Fibroblast of lung (primary cell): ENCODE data around the gene MRE11. TPM values are rescaled to one million over a fixed set of nuclear protein-coding genes. Genes with fewer than 3 reads are reported as not detected.

ENCODE experiments used
- DNase-seq, 2 donors: peaks; one replicate each; pipeline versions ENCODE4 v3.0.0 to v3.0.0-alpha.2; 2010; ENCODE audit warnings: low read depth in 2 of 2
- H2AFZ ChIP-seq: 2 replicates; pipeline ENCODE4 v1.5.1; 2012; ENCODE audit warnings: low read length, control low read depth, inconsistent platforms
- H3K27ac ChIP-seq: 2 replicates; pipeline ENCODE4 v1.5.1; 2011; ENCODE audit warnings: low read length, control low read depth; ENCODE audit not compliant: insufficient read depth
- H3K27me3 ChIP-seq: 2 replicates; pipeline ENCODE4 v1.5.1; 2011; ENCODE audit warnings: mild to moderate bottlenecking, low read length; ENCODE audit not compliant: control insufficient read depth, insufficient read depth
- H3K36me3 ChIP-seq: 2 replicates; pipeline ENCODE4 v1.5.1; 2011; ENCODE audit warnings: low read length; ENCODE audit not compliant: control insufficient read depth, insufficient read depth
- H3K4me1 ChIP-seq: 2 replicates; pipeline ENCODE4 v1.5.1; 2011; ENCODE audit warnings: low read length; ENCODE audit not compliant: control insufficient read depth, insufficient read depth; ENCODE audit errors: extremely low read depth
- H3K4me2 ChIP-seq: 2 replicates; pipeline ENCODE4 v1.5.1; 2011; ENCODE audit warnings: low read length, control low read depth; ENCODE audit not compliant: insufficient read depth; ENCODE audit errors: extremely low read depth
- H3K4me3 ChIP-seq, 4 experiments: fragments of 200-600 bp in 1 of 4; sonication (generic) in 1 of 4; replicated peaks in 1 of 4; 2 replicates each; pipeline ENCODE4 v1.5.1; 2011 to 2016; ENCODE audit warnings: low read length in 4 of 4, low read depth in 3 of 4, mild to moderate bottlenecking in 3 of 4, control low read depth in 2 of 4, inconsistent platforms in 1 of 4, mixed read lengths in 1 of 4; ENCODE audit not compliant: insufficient read depth in 1 of 4; ENCODE audit errors: control extremely low read depth in 1 of 4
- H3K79me2 ChIP-seq: 2 replicates; pipeline ENCODE4 v1.5.1; 2012; ENCODE audit warnings: mild to moderate bottlenecking, low read length, inconsistent platforms; ENCODE audit not compliant: control insufficient read depth, insufficient read depth
- H3K9ac ChIP-seq: 2 replicates; pipeline ENCODE4 v1.5.1; 2011; ENCODE audit warnings: mild to moderate bottlenecking, low read length, control low read depth; ENCODE audit not compliant: insufficient read depth
- H3K9me3 ChIP-seq: 2 replicates; pipeline ENCODE4 v1.5.1; 2012; ENCODE audit warnings: low read depth, low read length; ENCODE audit not compliant: control insufficient read depth, insufficient read depth
- H4K20me1 ChIP-seq: 2 replicates; pipeline ENCODE4 v1.5.1; 2011; ENCODE audit warnings: low read length; ENCODE audit not compliant: control insufficient read depth, insufficient read depth; ENCODE audit errors: extremely low read depth
- EZH2 ChIP-seq: IDR thresholded peaks from 2 replicates; pipeline ENCODE4 v1.5.1; 2012; ENCODE audit warnings: low read length, control low read depth, mild to moderate bottlenecking; ENCODE audit errors: missing control alignments
- polyA plus RNA-seq, 2 donors: library from polyadenylated mRNA; depleted of rRNA in 1 of 2; stranded (reverse) in 1 of 2; unstranded in 1 of 2; fragments of >200 nt; gene quantifications; 2 replicates each; pipeline ENCODE4 v1.2.1, GENCODE V29; 2011 to 2012; ENCODE audit warnings: missing spikeins in 1 of 2
- total RNA-seq: library from RNA; depleted of rRNA; stranded (reverse); fragments of >200 nt; gene quantifications from 2 replicates; pipeline ENCODE4 v1.2.1, GENCODE V29; 2014
- TF ChIP-seq, protein P1 (sequence below), 2 donors: IDR thresholded peaks in 1 of 2; conservative IDR thresholded peaks in 1 of 2; 1 replicate in 1 of 2; 2 replicates in 1 of 2; pipeline ENCODE4 v1.5.1; 2011 to 2012; ENCODE audit warnings: low read length in 2 of 2, control low read depth in 1 of 2, inconsistent platforms in 1 of 2, low read depth in 1 of 2, mild to moderate bottlenecking in 1 of 2

Gene MRE11
- total and polyA plus RNA-seq, 2 donors (not counting 1 experiment from before 2014, with no cell fraction given) = 6.9 to 7.4 TPM

DNA sequence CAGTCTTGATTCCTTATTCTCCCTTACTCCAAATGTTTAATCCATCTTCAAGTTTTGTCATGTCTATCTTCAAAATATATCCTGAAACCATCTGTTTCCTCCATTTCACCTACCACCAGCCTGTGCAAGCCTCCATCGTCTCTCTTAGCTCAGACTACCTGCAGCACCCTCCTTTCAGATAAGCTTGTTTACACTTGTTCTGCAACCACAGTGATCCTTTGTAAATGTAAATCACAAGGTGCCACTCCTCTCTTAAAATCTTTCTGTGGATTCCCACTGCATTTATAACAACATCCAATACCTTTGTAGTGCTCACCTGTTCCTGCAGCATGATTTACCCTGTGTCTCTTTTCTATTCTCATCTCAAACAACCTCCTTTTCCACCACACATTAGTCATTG is 60.6 kb downstream of the MRE11 start:
- Histone ChIP-seq H3K4me1 (no peaks in the 10 kb centered on the region), H3K4me3 (no peak overlapping the region), H3K27me3 (no peaks in the 10 kb centered on the region), H2AFZ (no peak overlapping the region), H3K79me2 (no peaks in the 10 kb centered on the region), H3K4me2 (no peak overlapping the region), H3K9ac (no peak overlapping the region), H3K27ac (no peak overlapping the region), H3K36me3 (peaks cover 2% of the 10 kb centered on the region), H3K9me3 (no peaks in the 10 kb centered on the region), H4K20me1 (no peaks in the 10 kb centered on the region)
- TF ChIP-seq EZH2 = no peak
- TF ChIP-seq, protein P1, sequence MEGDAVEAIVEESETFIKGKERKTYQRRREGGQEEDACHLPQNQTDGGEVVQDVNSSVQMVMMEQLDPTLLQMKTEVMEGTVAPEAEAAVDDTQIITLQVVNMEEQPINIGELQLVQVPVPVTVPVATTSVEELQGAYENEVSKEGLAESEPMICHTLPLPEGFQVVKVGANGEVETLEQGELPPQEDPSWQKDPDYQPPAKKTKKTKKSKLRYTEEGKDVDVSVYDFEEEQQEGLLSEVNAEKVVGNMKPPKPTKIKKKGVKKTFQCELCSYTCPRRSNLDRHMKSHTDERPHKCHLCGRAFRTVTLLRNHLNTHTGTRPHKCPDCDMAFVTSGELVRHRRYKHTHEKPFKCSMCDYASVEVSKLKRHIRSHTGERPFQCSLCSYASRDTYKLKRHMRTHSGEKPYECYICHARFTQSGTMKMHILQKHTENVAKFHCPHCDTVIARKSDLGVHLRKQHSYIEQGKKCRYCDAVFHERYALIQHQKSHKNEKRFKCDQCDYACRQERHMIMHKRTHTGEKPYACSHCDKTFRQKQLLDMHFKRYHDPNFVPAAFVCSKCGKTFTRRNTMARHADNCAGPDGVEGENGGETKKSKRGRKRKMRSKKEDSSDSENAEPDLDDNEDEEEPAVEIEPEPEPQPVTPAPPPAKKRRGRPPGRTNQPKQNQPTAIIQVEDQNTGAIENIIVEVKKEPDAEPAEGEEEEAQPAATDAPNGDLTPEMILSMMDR (conservative IDR thresholded peaks at IDR 0.05 in 1 of 2, IDR thresholded peaks at IDR 0.05 in 1 of 2; ENCODE audit: low read depth in 1 of 2, low read length in 2 of 2) = no peak
- DNase-seq = no peak

DNA sequence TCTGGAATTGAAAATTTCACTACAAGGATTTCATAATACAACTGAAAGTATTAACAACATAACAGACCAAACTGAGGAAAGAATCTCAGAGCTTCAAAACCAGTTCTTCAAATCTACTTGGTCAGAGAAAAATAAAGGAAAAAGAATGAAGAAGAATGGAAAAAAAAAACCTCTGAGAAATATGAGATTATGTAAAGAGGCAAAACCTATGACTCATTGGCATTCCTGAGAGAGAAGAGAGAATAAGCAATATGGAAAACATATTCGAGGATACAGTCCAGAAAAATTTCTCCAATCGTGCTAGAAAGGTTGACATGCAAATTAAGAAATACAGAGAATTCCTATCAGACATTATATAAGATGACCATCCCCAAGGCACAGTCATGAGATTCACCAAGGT is 69.0 kb downstream of the MRE11 start:
- Histone ChIP-seq H3K4me1 (peaks cover 2% of the 10 kb centered on the region), H2AFZ (no peak overlapping the region), H3K27ac (no peak overlapping the region), H3K4me2 (no peak overlapping the region), H3K4me3 (no peak overlapping the region), H3K36me3 (peaks cover 2% of the 10 kb centered on the region), H3K27me3 (no peaks in the 10 kb centered on the region), H3K79me2 (no peaks in the 10 kb centered on the region), H4K20me1 (no peaks in the 10 kb centered on the region), H3K9me3 (no peaks in the 10 kb centered on the region), H3K9ac (no peak overlapping the region)
- no peak for TF ChIP-seq EZH2
- TF ChIP-seq, protein P1 (conservative IDR thresholded peaks at IDR 0.05 in 1 of 2, IDR thresholded peaks at IDR 0.05 in 1 of 2; ENCODE audit: low read depth in 1 of 2, low read length in 2 of 2) = no peak
- peak; percentile 29 to 34 for DNase-seq

DNA sequence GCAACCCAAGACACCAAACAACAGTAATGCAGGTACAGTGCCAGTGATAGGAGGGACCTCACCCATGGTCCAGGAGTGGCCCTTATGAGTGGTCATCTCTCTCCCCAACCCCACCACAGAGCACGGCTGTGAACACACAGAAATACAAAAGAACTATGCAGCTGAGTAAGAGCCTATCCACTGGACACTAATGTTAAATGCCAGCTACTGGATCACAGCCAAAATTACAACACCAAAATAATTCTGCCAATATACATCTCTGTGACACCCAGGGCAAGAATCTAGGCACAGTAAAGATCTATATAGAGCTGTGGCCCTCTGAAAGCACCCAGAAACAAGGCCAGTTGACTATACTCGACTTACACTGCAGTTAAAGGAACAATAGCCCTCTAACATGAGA is 69.6 kb downstream of the MRE11 start:
- TF ChIP-seq, protein P1 (conservative IDR thresholded peaks at IDR 0.05 in 1 of 2, IDR thresholded peaks at IDR 0.05 in 1 of 2; ENCODE audit: low read depth in 1 of 2, low read length in 2 of 2) = no peak
- no peak for TF ChIP-seq EZH2
- Histone ChIP-seq H3K9me3 (no peaks in the 10 kb centered on the region), H3K4me2 (no peak overlapping the region), H3K4me1 (peaks cover 2% of the 10 kb centered on the region), H3K27me3 (no peaks in the 10 kb centered on the region), H3K36me3 (no peaks in the 10 kb centered on the region), H2AFZ (no peak overlapping the region), H3K27ac (no peak overlapping the region), H3K79me2 (no peaks in the 10 kb centered on the region), H4K20me1 (no peaks in the 10 kb centered on the region), H3K4me3 (no peak overlapping the region), H3K9ac (no peak overlapping the region)
- DNase-seq = no peak
